ENCODE measurements around the gene SIRT3.

Gene SIRT3

GRCh38 chr11:235997-236773 is at the start of gene SIRT3:
SIRT3 (minus strand) TSS chr11:236342; CDS start chr11:236328, 14 bp downstream.
- DNase-seq, result peak; percentile 88

GRCh38 chr11:285894-286220 is 49.7 kb upstream of the SIRT3 start:
- no peak for DNase-seq

GRCh38 chr11:285021-285893 is 49.1 kb upstream of the SIRT3 start:
- no peak for DNase-seq

GRCh38 chr11:284105-285020 is 48.2 kb upstream of the SIRT3 start:
- DNase-seq, result no peak

GRCh38 chr11:283405-284104 is 47.4 kb upstream of the SIRT3 start:
- DNase-seq, result no peak

GRCh38 chr11:282630-283360 is 46.7 kb upstream of the SIRT3 start:
- no peak for DNase-seq

- no peak for DNase-seq
Observed at GRCh38 chr11:282171-282570, 46.0 kb upstream of the SIRT3 start.

GRCh38 chr11:281486-282161 is 45.5 kb upstream of the SIRT3 start:
- no peak for DNase-seq

- no peak for DNase-seq
Observed at GRCh38 chr11:280706-281485, 44.8 kb upstream of the SIRT3 start.

GRCh38 chr11:279966-280705 is 44.0 kb upstream of the SIRT3 start:
- DNase-seq, result peak; percentile 72

GRCh38 chr11:279040-279965 is 43.2 kb upstream of the SIRT3 start:
- no peak for DNase-seq

- no peak for DNase-seq
Observed at GRCh38 chr11:278001-278951, 42.1 kb upstream of the SIRT3 start, which contains the start of gene NLRP6. NLRP6 (plus strand) TSS chr11:278407; CDS start chr11:278570, 163 bp downstream.

GRCh38 chr11:276219-276618 is 40.1 kb upstream of the SIRT3 start:
- DNase-seq, result no peak

GRCh38 chr11:272931-273198 is 36.7 kb upstream of the SIRT3 start:
- DNase-seq, result no peak

- DNase-seq, result peak; percentile 81
Observed at GRCh38 chr11:272195-272930, 36.2 kb upstream of the SIRT3 start.

- DNase-seq, result no peak
Observed at GRCh38 chr11:271319-271715, 35.2 kb upstream of the SIRT3 start.

Measured in RPMI8226 (cell line).